ENCODE results near the gene ASF1B. TPM values are rescaled to one million over a fixed set of nuclear protein-coding genes. Genes with fewer than 3 reads are reported as not detected.

The ASF1B gene
- total RNA-seq, 1 donor, result 15.6 TPM

Other genes starting within 250 kb of the ASF1B start
- gene BRME1, start 230.5 kb downstream of the ASF1B start, total RNA-seq, result 2.4 TPM
- 17.5 TPM for gene CC2D1A, start 230.4 kb downstream of the ASF1B start, total RNA-seq
- gene PODNL1, start 198.2 kb downstream of the ASF1B start, total RNA-seq, result under 0.01 TPM
- gene DCAF15, start 184.1 kb downstream of the ASF1B start, total RNA-seq, result 61.9 TPM
- gene RFX1, start 130.3 kb downstream of the ASF1B start, total RNA-seq, result 20.2 TPM
- gene RLN3, start 108.4 kb downstream of the ASF1B start, total RNA-seq, result not detected
- 41.2 TPM for gene IL27RA, start 104.8 kb downstream of the ASF1B start, total RNA-seq
- gene PALM3, start 74.5 kb downstream of the ASF1B start, total RNA-seq, result not detected
- 1.1 TPM for gene MISP3, start 63.8 kb downstream of the ASF1B start, total RNA-seq
- not detected for gene C19orf67, start 50.8 kb downstream of the ASF1B start, total RNA-seq
- 35.5 TPM for gene SAMD1, start 45.8 kb downstream of the ASF1B start, total RNA-seq
- 19.4 TPM for gene PRKACA, start 18.8 kb downstream of the ASF1B start, total RNA-seq
- 32.0 TPM for gene ADGRL1, start 69.6 kb upstream of the ASF1B start, total RNA-seq
- 273 TPM for gene ADGRE5, start 244.9 kb upstream of the ASF1B start, total RNA-seq